CD8-positive, alpha-beta memory T cell (primary cell): ENCODE data around the gene SLC25A21. TPM values are rescaled to one million over a fixed set of nuclear protein-coding genes. Genes with fewer than 3 reads are reported as not detected.
"Not testable (repeated sequence)": the region's sequence is repeated elsewhere in the genome, so short reads cannot be mapped to it uniquely, and the experiment has no call there.

ENCODE experiments used
- CTCF ChIA-PET: fragments of 350-600 bp; sonication (Branson Sonifier 250); formaldehyde crosslinking; loops from one replicate; lab custom pipeline; 2021; ENCODE audit warnings: antibody characterized with exemption; lab: Charles Lee
- POLR2A ChIA-PET: fragments of 350-600 bp; sonication (Branson Sonifier 250); formaldehyde crosslinking; loops from one replicate; lab custom pipeline; 2021; ENCODE audit warnings: antibody characterized with exemption; lab: Charles Lee
- DNase-seq, 5 donors: peaks; one replicate each; pipeline versions ENCODE4 v3.0.0 to v3.0.0-alpha.2; 2020 to 2022; ENCODE audit warnings: mixed read lengths in 1 of 5
- H3K27ac ChIP-seq: one replicate; pipeline ENCODE4 v1.7.0; 2013; ENCODE audit warnings: low read depth, mild to moderate bottlenecking, low read length, moderate library complexity
- H3K27me3 ChIP-seq: 2 replicates; pipeline ENCODE4 v1.7.0; 2013; ENCODE audit warnings: low read length, mild to moderate bottlenecking; ENCODE audit not compliant: insufficient read depth, poor library complexity, severe bottlenecking
- H3K36me3 ChIP-seq: 2 replicates; pipeline ENCODE4 v1.7.0; 2013; ENCODE audit warnings: mild to moderate bottlenecking, low read length, moderate library complexity; ENCODE audit not compliant: insufficient read depth
- H3K4me1 ChIP-seq: 2 replicates; pipeline ENCODE4 v1.7.0; 2013; ENCODE audit warnings: mild to moderate bottlenecking, low read length, moderate library complexity; ENCODE audit not compliant: insufficient read depth
- H3K4me3 ChIP-seq: 2 replicates; pipeline ENCODE4 v1.7.0; 2013; ENCODE audit warnings: mild to moderate bottlenecking, low read length
- H3K9me3 ChIP-seq: 2 replicates; pipeline ENCODE4 v1.7.0; 2013; ENCODE audit warnings: mild to moderate bottlenecking, low read length
- H3K27ac Mint-ChIP-seq, 8 donors: one replicate each; pipeline ENCODE4 v1.8.0; 2020 to 2021; ENCODE audit warnings: mixed read lengths in 8 of 8, mild to moderate bottlenecking in 6 of 8, inconsistent platforms in 3 of 8, moderate library complexity in 3 of 8
- H3K27me3 Mint-ChIP-seq, 2 donors: one replicate each; pipeline ENCODE4 v1.8.0; 2020 to 2021; ENCODE audit warnings: mixed read lengths in 2 of 2, mild to moderate bottlenecking in 1 of 2, moderate library complexity in 1 of 2
- H3K36me3 Mint-ChIP-seq, 3 donors: one replicate each; pipeline ENCODE4 v1.8.0; 2020 to 2021; ENCODE audit warnings: mixed read lengths in 3 of 3, inconsistent platforms in 1 of 3, mild to moderate bottlenecking in 1 of 3
- H3K4me1 Mint-ChIP-seq, 3 donors: one replicate each; pipeline ENCODE4 v1.8.0; 2020 to 2021; ENCODE audit warnings: mixed read lengths in 3 of 3, inconsistent platforms in 1 of 3, mild to moderate bottlenecking in 1 of 3
- H3K4me3 Mint-ChIP-seq, 7 donors: one replicate each; pipeline ENCODE4 v1.8.0; 2020 to 2021; ENCODE audit warnings: mixed read lengths in 7 of 7, mild to moderate bottlenecking in 6 of 7, moderate library complexity in 4 of 7, inconsistent platforms in 2 of 7
- H3K9me3 Mint-ChIP-seq, 5 donors: one replicate each; pipeline ENCODE4 v1.8.0; 2020 to 2022; ENCODE audit warnings: mixed read lengths in 5 of 5, mild to moderate bottlenecking in 3 of 5, moderate library complexity in 2 of 5, inconsistent platforms in 1 of 5
- polyA plus RNA-seq: library from polyadenylated mRNA; unstranded; fragments of 300-500 nt; fragmentation: Illumina TruSeq; gene quantifications from one replicate; pipeline ENCODE4 v1.2.3, GENCODE V29; 2021
- total RNA-seq, 2 experiments: library from RNA; stranded (reverse); gene quantifications; one replicate each; pipeline ENCODE4 v1.2.3, GENCODE V29; 2021

Gene SLC25A21
- total and polyA plus RNA-seq, 3 experiments from 2014 or later, result not detected

GRCh38 chr14:36818246-36818645 is 354.2 kb downstream of the SLC25A21 start:
- peaks cover 0 to 7% (median 3%) of the 10 kb centered on the region in 5 donors for H3K9me3 Mint-ChIP-seq
- peaks cover 0 to 1% of the 10 kb centered on the region in 2 donors for H3K27me3 Mint-ChIP-seq
- no peak overlapping the region for H3K4me3 ChIP-seq
- no peaks in the 10 kb centered on the region for H3K4me1 ChIP-seq
- CTCF ChIA-PET, result no interaction called here
- H3K4me3 Mint-ChIP-seq, result no peak overlapping the region
- DNase-seq, result no peak
- H3K36me3 ChIP-seq, result no peaks in the 10 kb centered on the region
- no peaks in the 10 kb centered on the region for H3K4me1 Mint-ChIP-seq
- no peaks in the 10 kb centered on the region for H3K9me3 ChIP-seq
- POLR2A ChIA-PET, result no interaction called here
- H3K27ac Mint-ChIP-seq, result no peak overlapping the region
- H3K36me3 Mint-ChIP-seq, result no peaks in the 10 kb centered on the region
- H3K27me3 ChIP-seq, result no peaks in the 10 kb centered on the region
- H3K27ac ChIP-seq, result no peak overlapping the region

DNA sequence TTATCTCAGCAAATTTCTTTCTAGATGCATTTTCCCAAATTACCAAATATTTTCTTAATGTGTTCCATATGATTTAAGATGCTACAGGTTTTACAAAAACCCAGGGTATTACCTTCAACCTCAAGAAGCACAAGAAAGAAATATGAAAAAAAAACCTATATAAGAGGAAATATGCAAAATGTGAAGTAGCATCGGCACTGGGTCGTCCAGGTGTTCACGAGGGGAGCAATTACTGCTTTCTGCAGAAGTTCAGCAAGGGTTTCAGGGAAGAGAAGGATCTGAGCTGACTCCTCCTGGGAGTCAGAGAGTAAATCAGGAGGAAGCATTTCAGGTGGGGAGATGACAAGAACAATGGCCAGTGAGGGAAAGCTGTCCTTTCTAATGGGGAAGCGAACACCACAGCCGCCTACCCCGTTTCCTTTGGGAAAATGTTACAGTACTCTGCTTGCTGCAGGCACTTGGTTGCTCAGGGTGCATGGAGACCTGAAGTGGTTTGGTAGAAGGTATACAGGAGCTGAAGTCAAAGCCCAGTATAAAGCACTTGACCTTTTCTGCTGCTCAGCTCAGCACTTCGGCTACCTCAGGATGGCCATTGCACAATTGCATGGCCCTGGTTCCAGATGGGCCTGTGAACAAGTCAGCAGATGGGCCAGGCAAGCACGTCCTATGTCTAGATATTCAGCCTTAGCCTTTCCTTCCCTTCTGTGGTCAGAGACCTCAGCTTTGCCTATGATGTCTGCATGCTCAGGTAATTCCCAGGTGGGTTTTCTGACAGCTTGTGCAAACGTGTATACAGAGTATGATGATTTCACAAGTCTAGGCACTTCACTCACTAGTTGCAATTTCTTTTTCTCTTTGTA is 355.1 kb downstream of the SLC25A21 start:
- Histone ChIP-seq H3K27ac (no peak overlapping the region), H3K36me3 (no peaks in the 10 kb centered on the region), H3K4me3 (no peak overlapping the region), H3K4me1 (no peaks in the 10 kb centered on the region), H3K9me3 (no peaks in the 10 kb centered on the region), H3K27me3 (no peaks in the 10 kb centered on the region)
- H3K4me3 Mint-ChIP-seq, result no peak overlapping the region
- POLR2A ChIA-PET, result no interaction called here
- H3K4me1 Mint-ChIP-seq, result no peaks in the 10 kb centered on the region
- H3K36me3 Mint-ChIP-seq, result no peaks in the 10 kb centered on the region
- peaks cover 0 to 7% (median 3%) of the 10 kb centered on the region in 5 donors for H3K9me3 Mint-ChIP-seq
- no peak for DNase-seq
- CTCF ChIA-PET, result no interaction called here
- H3K27me3 Mint-ChIP-seq, result peaks cover 0 to 1% of the 10 kb centered on the region in 2 donors
- no peak overlapping the region for H3K27ac Mint-ChIP-seq

- ChIA-PET POLR2A (no interaction called here), CTCF (no interaction called here)
- Histone ChIP-seq H3K4me3 (no peak overlapping the region), H3K4me1 (no peaks in the 10 kb centered on the region), H3K36me3 (no peaks in the 10 kb centered on the region), H3K27ac (no peak overlapping the region), H3K9me3 (no peaks in the 10 kb centered on the region), H3K27me3 (no peaks in the 10 kb centered on the region)
- Mint-ChIP-seq H3K27ac (no peak overlapping the region), H3K4me3 (no peak overlapping the region), H3K9me3 (peaks cover 0 to 7% (median 3%) of the 10 kb centered on the region in 5 donors), H3K27me3 (peaks cover 0 to 1% of the 10 kb centered on the region in 2 donors), H3K36me3 (no peaks in the 10 kb centered on the region), H3K4me1 (no peaks in the 10 kb centered on the region)
- no peak for DNase-seq
These were observed 355.9 kb downstream of the SLC25A21 start for GRCh38 chr14:36816481-36816880.

GRCh38 chr14:36814783-36815182 is 357.6 kb downstream of the SLC25A21 start:
- H3K4me3 ChIP-seq, H3K4me1 ChIP-seq, H3K36me3 Mint-ChIP-seq, CTCF ChIA-PET, H3K9me3 Mint-ChIP-seq, H3K27ac Mint-ChIP-seq, H3K27me3 Mint-ChIP-seq, DNase-seq, POLR2A ChIA-PET, H3K27me3 ChIP-seq, H3K27ac ChIP-seq, H3K9me3 ChIP-seq, H3K36me3 ChIP-seq, H3K4me3 Mint-ChIP-seq, H3K4me1 Mint-ChIP-seq: not testable (repeated sequence)

DNA sequence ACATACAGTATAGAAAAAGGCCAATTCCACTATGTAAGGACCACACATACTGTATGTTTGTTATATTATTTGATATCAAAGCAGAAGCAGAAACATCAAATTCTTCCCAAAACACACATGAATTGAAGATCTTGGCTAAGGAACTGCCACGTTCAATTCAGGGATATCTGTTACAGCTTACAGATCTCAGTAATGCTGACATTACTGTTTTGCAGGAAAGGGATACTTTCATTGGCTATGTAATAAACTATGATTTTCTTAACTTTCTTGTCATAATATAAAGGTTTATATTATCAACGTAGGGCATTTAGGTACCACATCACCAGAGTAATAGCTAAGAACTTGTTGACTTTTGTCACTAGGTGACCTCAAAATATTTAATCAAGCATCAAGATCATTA is 362.2 kb downstream of the SLC25A21 start:
- Histone ChIP-seq H3K4me3 (no peak overlapping the region), H3K9me3 (no peaks in the 10 kb centered on the region), H3K27ac (no peak overlapping the region), H3K4me1 (no peaks in the 10 kb centered on the region), H3K27me3 (no peaks in the 10 kb centered on the region), H3K36me3 (no peaks in the 10 kb centered on the region)
- Mint-ChIP-seq H3K27me3 (peaks cover 0 to 1% of the 10 kb centered on the region in 2 donors), H3K27ac (no peak overlapping the region), H3K36me3 (no peaks in the 10 kb centered on the region), H3K9me3 (peaks cover 0 to 15% (median 3%) of the 10 kb centered on the region in 5 donors), H3K4me1 (no peaks in the 10 kb centered on the region), H3K4me3 (no peak overlapping the region)
- ChIA-PET CTCF (no interaction called here), POLR2A (no interaction called here)
- DNase-seq, result no peak

- Mint-ChIP-seq H3K4me1 (no peaks in the 10 kb centered on the region), H3K9me3 (peaks cover 0 to 15% (median 3%) of the 10 kb centered on the region in 5 donors)
These were observed 364.7 kb downstream of the SLC25A21 start for GRCh38 chr14:36807727-36808126.

DNA sequence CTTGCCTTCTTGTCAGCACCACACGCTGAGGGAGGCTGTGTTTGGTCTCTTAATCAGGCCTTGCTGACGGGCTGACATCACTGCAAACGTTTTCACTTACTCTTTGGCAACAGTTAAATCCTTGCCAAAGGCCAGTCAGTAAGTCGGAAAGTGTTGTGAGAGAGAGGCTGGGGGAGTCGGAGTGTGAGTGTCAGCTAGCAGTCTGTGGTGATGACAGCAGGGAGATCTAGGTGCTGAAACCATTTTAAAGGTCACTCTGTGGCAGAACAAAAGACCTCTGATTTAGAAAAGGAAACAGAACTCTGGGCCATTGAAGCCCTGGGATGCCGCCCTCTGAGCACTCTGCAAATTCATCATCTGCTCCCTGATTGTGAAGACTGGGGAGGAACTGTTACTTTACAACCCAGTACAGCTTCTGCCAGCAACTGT is 367.3 kb downstream of the SLC25A21 start:
- DNase-seq, result no peak
- H3K9me3 Mint-ChIP-seq, result peaks cover 0 to 10% (median 3%) of the 10 kb centered on the region in 5 donors
- no peaks in the 10 kb centered on the region for H3K9me3 ChIP-seq
- H3K27ac Mint-ChIP-seq, result no peak overlapping the region
- ChIA-PET CTCF (no interaction called here), POLR2A (no interaction called here)
- H3K27me3 Mint-ChIP-seq, result no peaks in the 10 kb centered on the region
- H3K4me1 ChIP-seq, result no peaks in the 10 kb centered on the region
- no peaks in the 10 kb centered on the region for H3K4me1 Mint-ChIP-seq
- H3K4me3 Mint-ChIP-seq, result no peak overlapping the region
- no peak overlapping the region for H3K27ac ChIP-seq
- H3K4me3 ChIP-seq, result no peak overlapping the region
- no peaks in the 10 kb centered on the region for H3K27me3 ChIP-seq
- H3K36me3 ChIP-seq, result no peaks in the 10 kb centered on the region
- no peaks in the 10 kb centered on the region for H3K36me3 Mint-ChIP-seq

More at GRCh38 chr14:36807727-36808126, 364.7 kb downstream of the SLC25A21 start:
- H3K36me3 ChIP-seq, result no peaks in the 10 kb centered on the region
- H3K4me3 ChIP-seq, result no peak overlapping the region
- no peaks in the 10 kb centered on the region for H3K27me3 Mint-ChIP-seq
- no peak overlapping the region for H3K4me3 Mint-ChIP-seq
- DNase-seq, result no peak
- H3K36me3 Mint-ChIP-seq, result no peaks in the 10 kb centered on the region
- H3K9me3 ChIP-seq, result no peaks in the 10 kb centered on the region
- CTCF ChIA-PET, result no interaction called here
- no peak overlapping the region for H3K27ac ChIP-seq
- H3K27me3 ChIP-seq, result no peaks in the 10 kb centered on the region
- POLR2A ChIA-PET, result no interaction called here
- no peaks in the 10 kb centered on the region for H3K4me1 ChIP-seq
- H3K27ac Mint-ChIP-seq, result no peak overlapping the region

- CTCF ChIA-PET, result no interaction called here
These were observed 374.8 kb downstream of the SLC25A21 start for GRCh38 chr14:36797634-36798033.

More at GRCh38 chr14:36797634-36798033, 374.8 kb downstream of the SLC25A21 start:
- no peaks in the 10 kb centered on the region for H3K36me3 Mint-ChIP-seq
- no peak overlapping the region for H3K4me3 Mint-ChIP-seq
- no peaks in the 10 kb centered on the region for H3K36me3 ChIP-seq
- no peaks in the 10 kb centered on the region for H3K4me1 ChIP-seq
- H3K27me3 ChIP-seq, result no peaks in the 10 kb centered on the region
- DNase-seq, result no peak
- no peak overlapping the region for H3K27ac ChIP-seq
- H3K4me3 ChIP-seq, result no peak overlapping the region
- H3K27me3 Mint-ChIP-seq, result no peaks in the 10 kb centered on the region
- peaks cover 0 to 5% (median 3%) of the 10 kb centered on the region in 5 donors for H3K9me3 Mint-ChIP-seq
- no peaks in the 10 kb centered on the region for H3K9me3 ChIP-seq
- H3K27ac Mint-ChIP-seq, result no peak overlapping the region
- POLR2A ChIA-PET, result no interaction called here
- no peaks in the 10 kb centered on the region for H3K4me1 Mint-ChIP-seq
